CD4-positive, alpha-beta T cell (primary cell): ENCODE data around the gene CDKN2B-AS1. TPM values are rescaled to one million over a fixed set of nuclear protein-coding genes. Genes with fewer than 3 reads are reported as not detected.

Experiments
- ATAC-seq: fragments of 200-7000 bp; cut with Tn5 transposase; one replicate; pipeline ENCODE4 v1.10.0; 2022; ENCODE audit warnings: mild to moderate bottlenecking; ENCODE audit not compliant: poor library complexity
- CTCF ChIA-PET: fragments of 350-600 bp; sonication (Branson Sonifier 250); formaldehyde crosslinking; loops from one replicate; lab custom pipeline; 2021; ENCODE audit warnings: antibody characterized with exemption, inconsistent platforms; lab: Charles Lee
- POLR2A ChIA-PET: fragments of 350-600 bp; sonication (Branson Sonifier 250); formaldehyde crosslinking; loops from one replicate; lab custom pipeline; 2021; ENCODE audit warnings: antibody characterized with exemption, inconsistent platforms; lab: Charles Lee
- DNase-seq, 14 experiments: peaks; one replicate each; pipeline ENCODE4 v3.0.0-alpha.2; 2013 to 2020; ENCODE audit warnings: mixed read lengths in 2 of 14
- H3K27ac ChIP-seq, 2 donors: one replicate each; pipeline versions ENCODE4 v1.5.1 to v1.7.0; 2013; ENCODE audit warnings: low read length in 2 of 2, low read depth in 1 of 2, mild to moderate bottlenecking in 1 of 2
- H3K27me3 ChIP-seq, 2 experiments: 1 replicate in 1 of 2; 2 replicates in 1 of 2; pipeline versions ENCODE4 v1.6.1 to v1.7.0; 2013; ENCODE audit warnings: low read length in 2 of 2, control low read depth in 1 of 2, mild to moderate bottlenecking in 1 of 2, moderate library complexity in 1 of 2; ENCODE audit not compliant: insufficient read depth in 2 of 2, control insufficient read depth in 1 of 2
- H3K36me3 ChIP-seq: one replicate; pipeline ENCODE4 v1.6.1; 2013; ENCODE audit warnings: low read length, control low read depth; ENCODE audit not compliant: insufficient read depth
- H3K4me1 ChIP-seq: one replicate; pipeline ENCODE4 v1.6.1; 2013; ENCODE audit warnings: low read length, control low read depth; ENCODE audit not compliant: insufficient read depth
- H3K4me3 ChIP-seq: one replicate; pipeline ENCODE4 v1.5.1; 2013; ENCODE audit warnings: mild to moderate bottlenecking, low read length, moderate library complexity
- H3K9me3 ChIP-seq, 2 experiments: 1 replicate in 1 of 2; 2 replicates in 1 of 2; pipeline versions ENCODE4 v1.6.1 to v1.7.0; 2013; ENCODE audit warnings: low read length in 2 of 2, mild to moderate bottlenecking in 2 of 2, control low read depth in 1 of 2, moderate library complexity in 1 of 2; ENCODE audit not compliant: control insufficient read depth in 1 of 2, insufficient read depth in 1 of 2
- H3K27ac Mint-ChIP-seq: one replicate; pipeline ENCODE4 v1.8.0; 2020; ENCODE audit warnings: mixed read lengths
- H3K27me3 Mint-ChIP-seq: one replicate; pipeline ENCODE4 v1.8.0; 2021; ENCODE audit warnings: mixed read lengths
- H3K36me3 Mint-ChIP-seq: one replicate; pipeline ENCODE4 v1.8.0; 2021; ENCODE audit warnings: low read depth, mixed read lengths
- H3K4me1 Mint-ChIP-seq: one replicate; pipeline ENCODE4 v1.8.0; 2021; ENCODE audit warnings: low read depth, mixed read lengths
- H3K4me3 Mint-ChIP-seq: one replicate; pipeline ENCODE4 v1.8.0; 2020; ENCODE audit warnings: mild to moderate bottlenecking, mixed read lengths
- H3K9me3 Mint-ChIP-seq: one replicate; pipeline ENCODE4 v1.8.0; 2020; ENCODE audit warnings: mixed read lengths
- intact Hi-C, 2 experiments: fragments of 100-400 bp; cut with DNase I in 1 of 2; cut with micrococcal nuclease in 1 of 2; formaldehyde crosslinking; loops; one replicate each; pipeline versions ENCODE4 v1.15.1 to v1.9.0; 2023 to 2025; cut with DNase I, micrococcal nuclease
- total RNA-seq, 174 experiments: library from RNA in 2 of 174; stranded (reverse) in 2 of 174; gene quantifications; one replicate each; pipeline ENCODE4 v1.2.3 and lab custom pipeline; 2021 to 2026
- TF ChIP-seq, protein P1 (sequence below): fragments of 200-600 bp; IDR thresholded peaks from one replicate; pipeline ENCODE4 v1.8.0; 2022; ENCODE audit warnings: antibody characterized with exemption, mild to moderate bottlenecking

The CDKN2B-AS1 gene
- total RNA-seq, 2 experiments from 2014 or later = 0.25 to 0.30 TPM

- Mint-ChIP-seq H3K9me3 (no peaks in the 10 kb centered on the region), H3K36me3 (peaks cover 10% of the 10 kb centered on the region), H3K4me3 (peak overlapping the region; percentile 14), H3K4me1 (peaks cover 11% of the 10 kb centered on the region), H3K27ac (no peak overlapping the region), H3K27me3 (peaks cover 64% of the 10 kb centered on the region)
- POLR2A ChIA-PET = interaction anchor here (0.9 kb wide), 1 partner anchor 9 kb away, joined by 3 read pairs; no protein-coding TSS in a partner anchor
- Histone ChIP-seq H3K27me3 (peaks cover 0 to 23% of the 10 kb centered on the region in 2 experiments), H3K36me3 (no peaks in the 10 kb centered on the region), H3K9me3 (no peaks in the 10 kb centered on the region), H3K4me1 (peaks cover 20% of the 10 kb centered on the region), H3K4me3 (no peak overlapping the region), H3K27ac (no peak overlapping the region)
- ATAC-seq = no peak
- no peak for DNase-seq
- TF ChIP-seq, protein P1, sequence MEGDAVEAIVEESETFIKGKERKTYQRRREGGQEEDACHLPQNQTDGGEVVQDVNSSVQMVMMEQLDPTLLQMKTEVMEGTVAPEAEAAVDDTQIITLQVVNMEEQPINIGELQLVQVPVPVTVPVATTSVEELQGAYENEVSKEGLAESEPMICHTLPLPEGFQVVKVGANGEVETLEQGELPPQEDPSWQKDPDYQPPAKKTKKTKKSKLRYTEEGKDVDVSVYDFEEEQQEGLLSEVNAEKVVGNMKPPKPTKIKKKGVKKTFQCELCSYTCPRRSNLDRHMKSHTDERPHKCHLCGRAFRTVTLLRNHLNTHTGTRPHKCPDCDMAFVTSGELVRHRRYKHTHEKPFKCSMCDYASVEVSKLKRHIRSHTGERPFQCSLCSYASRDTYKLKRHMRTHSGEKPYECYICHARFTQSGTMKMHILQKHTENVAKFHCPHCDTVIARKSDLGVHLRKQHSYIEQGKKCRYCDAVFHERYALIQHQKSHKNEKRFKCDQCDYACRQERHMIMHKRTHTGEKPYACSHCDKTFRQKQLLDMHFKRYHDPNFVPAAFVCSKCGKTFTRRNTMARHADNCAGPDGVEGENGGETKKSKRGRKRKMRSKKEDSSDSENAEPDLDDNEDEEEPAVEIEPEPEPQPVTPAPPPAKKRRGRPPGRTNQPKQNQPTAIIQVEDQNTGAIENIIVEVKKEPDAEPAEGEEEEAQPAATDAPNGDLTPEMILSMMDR = no peak
- intact Hi-C loops = no loop called here
- CTCF ChIA-PET = interaction anchor here (1.0 kb wide), 1 partner anchor 11 kb away, joined by 3 read pairs; no protein-coding TSS in a partner anchor
Measured at GRCh38 chr9:21998026-21998425, 3.4 kb downstream of the CDKN2B-AS1 start.

- ChIA-PET CTCF (no interaction called here), POLR2A (no interaction called here)
- Histone ChIP-seq H3K27me3 (peaks cover 26 to 58% of the 10 kb centered on the region in 2 experiments), H3K4me1 (peaks cover 12% of the 10 kb centered on the region), H3K27ac (no peak overlapping the region), H3K9me3 (peaks cover 0 to 6% of the 10 kb centered on the region in 2 experiments), H3K4me3 (no peak overlapping the region), H3K36me3 (no peaks in the 10 kb centered on the region)
- no peaks in the 10 kb centered on the region for H3K36me3 Mint-ChIP-seq
- intact Hi-C loops = loop anchor here in 1 of 2 experiments (5.0 kb wide), 1 partner anchor 35 kb away; no protein-coding TSS in a partner anchor
- peaks cover 8% of the 10 kb centered on the region for H3K4me1 Mint-ChIP-seq
- ATAC-seq (no peak), DNase-seq (no peak)
- H3K27ac Mint-ChIP-seq = no peak overlapping the region
- TF ChIP-seq, protein P1 = no peak
- no peaks in the 10 kb centered on the region for H3K9me3 Mint-ChIP-seq
- H3K4me3 Mint-ChIP-seq = no peak overlapping the region
- H3K27me3 Mint-ChIP-seq = peaks cover 72% of the 10 kb centered on the region
Measured at GRCh38 chr9:22002038-22002437, 7.4 kb downstream of the CDKN2B-AS1 start.

DNA sequence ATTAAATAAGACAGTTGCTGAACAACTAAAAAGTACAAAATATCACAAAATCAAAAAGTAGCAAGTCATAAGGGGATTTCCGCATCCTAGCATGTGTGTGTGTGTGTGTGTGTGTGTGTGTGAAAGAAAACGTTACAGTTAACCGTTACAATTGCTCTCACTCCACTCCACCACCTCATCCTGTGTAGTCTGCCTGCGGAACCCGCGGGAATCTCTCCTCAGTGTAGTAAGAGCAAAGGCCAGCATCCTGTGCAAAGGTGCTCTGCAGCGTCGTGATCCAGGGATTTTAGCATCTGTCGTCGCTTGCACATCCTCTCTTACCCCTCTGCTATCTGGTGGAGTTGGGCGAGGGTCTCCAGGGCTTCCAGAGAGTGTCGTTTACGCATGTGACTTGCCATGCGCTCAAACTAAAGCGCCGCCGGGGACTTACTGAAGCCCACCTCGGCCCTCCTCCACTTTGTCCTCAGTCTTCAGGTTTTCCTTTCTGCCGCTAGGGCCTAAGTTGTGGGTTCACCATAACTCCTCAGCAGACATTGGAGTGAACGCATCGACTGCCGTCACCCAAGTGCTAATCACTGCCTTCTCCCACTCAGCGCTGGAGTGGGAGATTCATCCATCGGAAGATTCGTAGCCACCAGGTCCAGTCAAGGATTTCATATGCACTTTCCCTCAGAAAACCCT lies 10.6 kb downstream of the CDKN2B-AS1 start:
- intact Hi-C loops = loop anchor here in 1 of 2 experiments (5.0 kb wide), 1 partner anchor 33 kb away; no protein-coding TSS in a partner anchor

More for the DNA sequence above, 10.6 kb downstream of the CDKN2B-AS1 start:
- Histone ChIP-seq H3K27ac (no peak overlapping the region), H3K27me3 (peaks cover 41 to 88% of the 10 kb centered on the region in 2 experiments), H3K9me3 (peaks cover 0 to 15% of the 10 kb centered on the region in 2 experiments), H3K4me3 (no peak overlapping the region), H3K4me1 (peaks cover 25% of the 10 kb centered on the region), H3K36me3 (no peaks in the 10 kb centered on the region)
- no peak overlapping the region for H3K4me3 Mint-ChIP-seq
- ATAC-seq (peak; percentile 28), DNase-seq (peak in 4 of 14 experiments; percentile 3 to 54 (median 38))
- H3K27ac Mint-ChIP-seq = no peak overlapping the region
- H3K27me3 Mint-ChIP-seq = peaks cover 92% of the 10 kb centered on the region
- peaks cover 23% of the 10 kb centered on the region for H3K4me1 Mint-ChIP-seq
- TF ChIP-seq, protein P1 = no peak
- ChIA-PET CTCF (interaction anchor here (0.6 kb wide), 1 partner anchor 539 kb away, joined by 4 read pairs; no protein-coding TSS in a partner anchor), POLR2A (no interaction called here)
- no peaks in the 10 kb centered on the region for H3K9me3 Mint-ChIP-seq
- no peaks in the 10 kb centered on the region for H3K36me3 Mint-ChIP-seq
